HCT116 (cell line): ENCODE results near the gene FICD. TPM values are rescaled to one million over a fixed set of nuclear protein-coding genes. Genes with fewer than 3 reads are reported as not detected.
A peak's percentile ranks its signal among the peaks of the same experiment; 100 is the strongest.

Source experiments
- ATAC-seq: fragments of 200-7000 bp; cut with Tn5 transposase; 2 replicates; pipeline ENCODE4 v1.9.1; 2020; ENCODE audit warnings: mild to moderate bottlenecking, moderate library complexity
- Bru-seq: library from RNA; stranded (reverse); fragments of 400-500 nt; gene quantifications from one replicate; lab custom pipeline; 2021; lab: Mats Ljungman, UMichigan
- BruChase-seq, 2 experiments: library from RNA; stranded (reverse); fragments of 400-500 nt; gene quantifications; one replicate each; lab custom pipeline; 2021; lab: Mats Ljungman, UMichigan
- BruUV-seq: library from RNA; stranded (reverse); fragments of 400-500 nt; replicated peaks from 2 replicates; lab custom pipeline; 2021; lab: Mats Ljungman, UMichigan
- CTCF ChIA-PET: fragments of 300-600 bp; sonication (Branson Sonifier 250); formaldehyde crosslinking; loops from one replicate; lab custom pipeline; 2021; ENCODE audit warnings: antibody characterized with exemption; lab: Charles Lee
- POLR2A ChIA-PET: fragments of 300-600, 350-600 bp; sonication (Branson Sonifier 250); formaldehyde crosslinking; loops from one replicate; lab custom pipeline; 2021; ENCODE audit warnings: antibody characterized with exemption; lab: Charles Lee
- RAD21 ChIA-PET, 2 experiments: fragments of 300-600 bp; sonication (Branson Sonifier 250); formaldehyde crosslinking; loops; one replicate each; lab custom pipeline; 2023; ENCODE audit warnings: low total read pairs in 2 of 2; ENCODE audit not compliant: uncharacterized antibody in 2 of 2, unreplicated experiment in 2 of 2, low non-redundant PET in 1 of 2; lab: Charles Lee
- DNase-seq: peaks from one replicate; pipeline ENCODE4 v3.0.0-alpha.2; 2010; ENCODE audit warnings: low read depth, low spot score
- H2AFZ ChIP-seq: fragments of 200-600 bp; shearing (Covaris generic), sonication (generic); 2 replicates; pipeline ENCODE4 v1.6.1; 2017; ENCODE audit warnings: low read depth, mixed run types, mixed read lengths, antibody characterized with exemption, low read length; ENCODE audit not compliant: poor library complexity, severe bottlenecking
- H3K27ac ChIP-seq: 2 replicates; pipeline ENCODE4 v1.5.1; 2012; ENCODE audit warnings: low read depth, low read length
- H3K27me3 ChIP-seq: fragments of 200-600 bp; sonication (generic); 2 replicates; pipeline ENCODE4 v1.6.1; 2016; ENCODE audit warnings: mixed run types, low read length, mixed read lengths; ENCODE audit not compliant: insufficient read depth
- H3K36me3 ChIP-seq, 2 experiments: fragments of 200-500 bp in 1 of 2; fragments of 200-600 bp in 1 of 2; sonication (Bioruptor generic) in 1 of 2; sonication (generic) in 1 of 2; 2 replicates each; pipeline versions ENCODE4 v1.5.1 to v1.6.1; 2014 to 2016; ENCODE audit warnings: low read length in 2 of 2, inconsistent platforms in 1 of 2, mixed read lengths in 1 of 2, mixed run types in 1 of 2; ENCODE audit not compliant: insufficient read depth in 2 of 2, control insufficient read depth in 1 of 2
- H3K4me1 ChIP-seq, 2 experiments: fragments of 200-600 bp in 1 of 2; sonication (generic) in 1 of 2; 2 replicates each; pipeline versions ENCODE4 v1.5.1 to v1.6.1; 2012 to 2017; ENCODE audit warnings: low read length in 2 of 2, inconsistent platforms in 1 of 2, mild to moderate bottlenecking in 1 of 2, mixed read lengths in 1 of 2, mixed run types in 1 of 2, moderate library complexity in 1 of 2; ENCODE audit not compliant: insufficient read depth in 2 of 2, control insufficient read depth in 1 of 2
- H3K4me2 ChIP-seq: fragments of 200-600 bp; sonication (generic); 2 replicates; pipeline ENCODE4 v1.6.1; 2017; ENCODE audit warnings: mixed run types, low read length, mixed read lengths
- H3K4me3 ChIP-seq, 2 experiments: fragments of 200-600 bp in 1 of 2; sonication (generic) in 1 of 2; replicated peaks in 1 of 2; 2 replicates each; pipeline ENCODE4 v1.5.1; 2011 to 2016; ENCODE audit warnings: low read length in 2 of 2, control low read depth in 1 of 2, low read depth in 1 of 2, mild to moderate bottlenecking in 1 of 2, mixed read lengths in 1 of 2, mixed run types in 1 of 2
- H3K79me2 ChIP-seq: fragments of 200-600 bp; sonication (generic); 2 replicates; pipeline ENCODE4 v1.6.1; 2017; ENCODE audit warnings: mild to moderate bottlenecking, mixed run types, low read length, moderate library complexity, mixed read lengths; ENCODE audit not compliant: insufficient read depth
- H3K9ac ChIP-seq: fragments of 200-600 bp; sonication (generic); 2 replicates; pipeline ENCODE4 v1.6.1; 2016; ENCODE audit warnings: low read length, mixed read lengths
- H3K9me2 ChIP-seq: fragments of 200-600 bp; sonication (generic), shearing (Covaris generic); 2 replicates; pipeline ENCODE4 v1.6.1; 2017; ENCODE audit warnings: mixed run types, mild to moderate bottlenecking, moderate library complexity; ENCODE audit not compliant: insufficient read depth
- H3K9me3 ChIP-seq, 2 experiments: fragments of 200-500 bp in 1 of 2; fragments of 200-600 bp in 1 of 2; sonication (Bioruptor generic) in 1 of 2; sonication (generic) in 1 of 2; 2 replicates each; pipeline ENCODE4 v1.6.1; 2014 to 2017; ENCODE audit warnings: low read length in 2 of 2, mixed read lengths in 2 of 2, inconsistent platforms in 1 of 2, low read depth in 1 of 2, mild to moderate bottlenecking in 1 of 2, mixed run types in 1 of 2, moderate library complexity in 1 of 2; ENCODE audit not compliant: control insufficient read depth in 1 of 2, insufficient read depth in 1 of 2
- H4K20me1 ChIP-seq: fragments of 200-600 bp; sonication (generic), shearing (Covaris generic); 2 replicates; pipeline ENCODE4 v1.6.1; 2017; ENCODE audit warnings: mixed run types, mild to moderate bottlenecking, moderate library complexity; ENCODE audit not compliant: insufficient read depth
- ATF3 ChIP-seq: IDR thresholded peaks from 2 replicates; pipeline ENCODE4 v1.6.1; 2012
- CBX3 ChIP-seq: IDR thresholded peaks from 2 replicates; pipeline ENCODE4 v1.6.1; 2012; ENCODE audit warnings: low read depth
- CEBPB ChIP-seq: IDR thresholded peaks from 2 replicates; pipeline ENCODE4 v1.6.1; 2012; ENCODE audit warnings: low read depth
- EGR1 ChIP-seq: IDR thresholded peaks from 2 replicates; pipeline ENCODE4 v1.6.1; 2012; ENCODE audit warnings: low read depth
- ELF1 ChIP-seq: IDR thresholded peaks from 2 replicates; pipeline ENCODE4 v1.6.1; 2012; ENCODE audit warnings: low read depth, borderline replicate concordance
- FOSL1 ChIP-seq: IDR thresholded peaks from 2 replicates; pipeline ENCODE4 v1.6.1; 2012; ENCODE audit warnings: low read depth
- MAX ChIP-seq: IDR thresholded peaks from 2 replicates; pipeline ENCODE4 v1.6.1; 2012
- POLR2A ChIP-seq: IDR thresholded peaks from 2 replicates; pipeline ENCODE4 v1.7.0; 2011; ENCODE audit warnings: borderline replicate concordance; ENCODE audit not compliant: insufficient read depth, insufficient read length; ENCODE audit errors: extremely low read depth
- POLR2AphosphoS5 ChIP-seq: IDR thresholded peaks from 2 replicates; pipeline ENCODE4 v1.6.1; 2011; ENCODE audit warnings: mild to moderate bottlenecking, low read depth, low read length, moderate library complexity
- RAD21 ChIP-seq: IDR thresholded peaks from 2 replicates; pipeline ENCODE4 v1.6.1; 2012; ENCODE audit warnings: low read depth, mild to moderate bottlenecking
- SIN3A ChIP-seq: IDR thresholded peaks from 2 replicates; pipeline ENCODE4 v1.6.1; 2012; ENCODE audit warnings: low read depth
- SP1 ChIP-seq: IDR thresholded peaks from 2 replicates; pipeline ENCODE4 v1.6.1; 2012; ENCODE audit warnings: low read depth
- SRF ChIP-seq: IDR thresholded peaks from 2 replicates; pipeline ENCODE4 v1.6.1; 2012; ENCODE audit warnings: low read depth
- YY1 ChIP-seq: IDR thresholded peaks from 2 replicates; pipeline ENCODE4 v1.6.1; 2011; ENCODE audit warnings: low read length, low read depth, moderate library complexity, mild to moderate bottlenecking; ENCODE audit not compliant: insufficient replicate concordance; ENCODE audit errors: extremely low read depth
- ZBTB33 ChIP-seq: IDR thresholded peaks from 2 replicates; pipeline ENCODE4 v1.6.1; 2011; ENCODE audit warnings: mild to moderate bottlenecking, low read length, moderate library complexity; ENCODE audit not compliant: insufficient replicate concordance; ENCODE audit errors: extremely low read depth
- ZFX ChIP-seq: fragments of 450-650 bp; IDR thresholded peaks from 2 replicates; pipeline ENCODE4 v1.6.1; 2017
- ZNF274 ChIP-seq: fragments of 200-500 bp; sonication (Bioruptor generic); IDR thresholded peaks from 2 replicates; pipeline ENCODE4 v1.6.1; 2014; ENCODE audit warnings: mild to moderate bottlenecking, low read depth, low read length, inconsistent platforms
- intact Hi-C: fragments of 100-400 bp; cut with micrococcal nuclease; formaldehyde crosslinking; loops from 2 replicates; pipeline ENCODE4 v1.10.0; 2022
- long read RNA-seq: library from polyadenylated mRNA; unstranded; transcript quantifications from one replicate; pipeline ENCODE4 v2.0.0, GENCODE V29; 2021; ENCODE audit not compliant: unreplicated experiment
- polyA plus RNA-seq: library from polyadenylated mRNA; unstranded; fragments of >200 nt; gene quantifications from 2 replicates; pipeline ENCODE4 v1.2.1, GENCODE V29; 2012; ENCODE audit warnings: missing spikeins
- total RNA-seq: library from RNA; stranded (reverse); gene quantifications from one replicate; pipeline ENCODE4 v1.2.1, GENCODE V29; 2021; ENCODE audit not compliant: unreplicated experiment

FICD gene
- 5.1 TPM for total RNA-seq
- 3.5 and 6.4 TPM in 2 replicates for polyA plus RNA-seq
- Bru-seq, nascent RNA = percentile 66 among the genes with signal in this experiment
- percentile 49 among the genes with signal in this experiment for BruChase-seq, experiment 1, labeled RNA remaining after a 6-hour chase
- percentile 70 among the genes with signal in this experiment for BruChase-seq, experiment 2, labeled RNA remaining after a 2-hour chase
- long read RNA-seq, transcript FICD-204 (3 exons, 3,347 nt) = major isoform, 14 of 17 reads
- long read RNA-seq, partial matches to known transcripts = 0 of 17 reads
- long read RNA-seq, other reads (novel, unspliced or antisense) = 2 of 17 reads

- POLR2A ChIA-PET = no interaction called here
These were observed at the start of gene FICD for GRCh38 chr12:108514973-108515814. FICD (plus strand) TSS chr12:108515277; CDS start chr12:108516973, 1,696 bp downstream.

More at GRCh38 chr12:108514973-108515814, at the start of gene FICD:
- ChIA-PET CTCF (interaction anchor here (0.6 kb wide), 1 partner anchor 525 kb away, joined by 3 read pairs; no protein-coding TSS in a partner anchor), RAD21 (no interaction called here)
- no peaks in the 10 kb centered on the region for H3K9me3 ChIP-seq
- peak within 1 kb of the TSS; percentile 98 for H3K4me2 ChIP-seq
- H3K36me3 ChIP-seq = peaks cover 2 to 4% of the 10 kb centered on the region in 2 experiments; a peak in 2 of 4 replicates
- peak; percentile 90 for ATAC-seq
- peaks cover 3 to 19% of the 10 kb centered on the region in 2 experiments; a peak in 2 of 4 replicates for H3K4me1 ChIP-seq
- H3K27ac ChIP-seq = peak within 1 kb of the TSS; percentile 42; the same call in 1 of the 2 replicates
- no peak within 1 kb of the TSS for H2AFZ ChIP-seq
- H3K27me3 ChIP-seq = no peaks in the 10 kb centered on the region
- peak within 1 kb of the TSS; percentile 89 to 94 for H3K4me3 ChIP-seq
- no peaks in the 10 kb centered on the region for H3K9me2 ChIP-seq
- peak; percentile 96 for DNase-seq
- H3K9ac ChIP-seq = peak within 1 kb of the TSS; percentile 83
- TF ChIP-seq SP1 (peak; percentile 94), POLR2AphosphoS5 (peak; percentile 79), SIN3A (0 out of 2 replicates have a peak, but pooled peaks have one; percentile 37), ZBTB33 (no peak), YY1 (no peak), SRF (no peak), ZFX (peak; percentile 13; the same call in 1 of the 2 replicates), CEBPB (no peak), POLR2A (no peak), ATF3 (no peak), FOSL1 (no peak), RAD21 (no peak), ZNF274 (no peak), ELF1 (peak; percentile 95), EGR1 (no peak), MAX (peak; percentile 50; the same call in 1 of the 2 replicates), CBX3 (no peak)
- H3K79me2 ChIP-seq = no peaks in the 10 kb centered on the region
- no peaks in the 10 kb centered on the region for H4K20me1 ChIP-seq
- intact Hi-C loops = loop anchor here (1.0 to 5.0 kb wide), 2 partner anchors 103 to 598 kb away; no protein-coding TSS in a partner anchor
- TSS peak; percentile 77 for BruUV-seq
